IPS-20b (cell line): Measurements from ENCODE around the gene CACNA1H.
"Not testable (repeated sequence)": the region's sequence is repeated elsewhere in the genome, so short reads cannot be mapped to it uniquely, and the experiment has no call there.

Experiments
- H3K27ac ChIP-seq: one replicate; pipeline ENCODE4 v1.5.1; 2013; ENCODE audit warnings: low read length
- H3K27me3 ChIP-seq: 2 replicates; pipeline ENCODE4 v1.6.1; 2013; ENCODE audit warnings: mild to moderate bottlenecking, low read length, inconsistent platforms; ENCODE audit not compliant: insufficient read depth
- H3K36me3 ChIP-seq: 2 replicates; pipeline ENCODE4 v1.6.1; 2013; ENCODE audit warnings: low read depth, mild to moderate bottlenecking, inconsistent platforms, low read length, moderate library complexity; ENCODE audit not compliant: insufficient read depth
- H3K4me1 ChIP-seq: 2 replicates; pipeline ENCODE4 v1.6.1; 2013; ENCODE audit warnings: mild to moderate bottlenecking, control low read depth, inconsistent platforms, low read length, moderate library complexity; ENCODE audit not compliant: insufficient read depth
- H3K4me3 ChIP-seq: 2 replicates; pipeline ENCODE4 v1.5.1; 2013; ENCODE audit warnings: mild to moderate bottlenecking, low read length, inconsistent platforms
- H3K9ac ChIP-seq: 2 replicates; pipeline ENCODE4 v1.6.1; 2013; ENCODE audit warnings: low read depth, mild to moderate bottlenecking, inconsistent platforms, low read length, moderate library complexity
- H3K9me3 ChIP-seq: 2 replicates; pipeline ENCODE4 v1.6.1; 2013; ENCODE audit warnings: mild to moderate bottlenecking, low read depth, low read length, inconsistent platforms; ENCODE audit not compliant: insufficient read depth

Gene CACNA1H

GRCh38 chr16:1236659-1237058, 83.8 kb downstream of the CACNA1H start:
- H3K36me3 ChIP-seq, H3K27me3 ChIP-seq, H3K9me3 ChIP-seq, H3K9ac ChIP-seq, H3K4me3 ChIP-seq, H3K4me1 ChIP-seq, H3K27ac ChIP-seq: not testable (repeated sequence)

- H3K27ac ChIP-seq, result no peak overlapping the region
- no peak overlapping the region for H3K4me3 ChIP-seq
- H3K36me3 ChIP-seq, result no peaks in the 10 kb centered on the region
- no peaks in the 10 kb centered on the region for H3K4me1 ChIP-seq
- H3K27me3 ChIP-seq, result peaks cover 3% of the 10 kb centered on the region; the same call in 1 of the 2 replicates
- H3K9ac ChIP-seq, result no peak overlapping the region
- no peaks in the 10 kb centered on the region for H3K9me3 ChIP-seq
These were observed 85.1 kb downstream of the CACNA1H start for GRCh38 chr16:1237990-1238389.

- H3K36me3 ChIP-seq, H3K9me3 ChIP-seq, H3K9ac ChIP-seq, H3K4me1 ChIP-seq, H3K27ac ChIP-seq, H3K4me3 ChIP-seq, H3K27me3 ChIP-seq: not testable (repeated sequence)
These were observed 86.0 kb downstream of the CACNA1H start for GRCh38 chr16:1238909-1239308.

GRCh38 chr16:1239575-1239974, 86.7 kb downstream of the CACNA1H start:
- H3K9me3 ChIP-seq, H3K27ac ChIP-seq, H3K4me1 ChIP-seq, H3K27me3 ChIP-seq, H3K4me3 ChIP-seq, H3K9ac ChIP-seq, H3K36me3 ChIP-seq: not testable (repeated sequence)

- H3K36me3 ChIP-seq, H3K9me3 ChIP-seq, H3K9ac ChIP-seq, H3K4me1 ChIP-seq, H3K27me3 ChIP-seq, H3K4me3 ChIP-seq, H3K27ac ChIP-seq: not testable (repeated sequence)
These were observed 87.5 kb downstream of the CACNA1H start, which contains the start of gene TPSAB1 for GRCh38 chr16:1240436-1240835. Gene TPSAB1, plus strand, starts transcription at chr16:1240705. Its CDS starts 234 bp downstream, at chr16:1240939.

GRCh38 chr16:1241081-1241480, 88.2 kb downstream of the CACNA1H start:
- H3K27ac ChIP-seq, H3K4me1 ChIP-seq: not testable (repeated sequence)

GRCh38 chr16:1243363-1243762, 90.5 kb downstream of the CACNA1H start:
- peaks cover 21% of the 10 kb centered on the region for H3K27me3 ChIP-seq
- not testable (repeated sequence) for H3K36me3 ChIP-seq, H3K4me3 ChIP-seq, H3K9ac ChIP-seq, H3K27ac ChIP-seq, H3K4me1 ChIP-seq, H3K9me3 ChIP-seq

More at GRCh38 chr16:1241081-1241480, 88.2 kb downstream of the CACNA1H start:
- H3K27me3 ChIP-seq, H3K9me3 ChIP-seq, H3K4me3 ChIP-seq, H3K36me3 ChIP-seq, H3K9ac ChIP-seq: not testable (repeated sequence)

- not testable (repeated sequence) for H3K9ac ChIP-seq, H3K27ac ChIP-seq, H3K9me3 ChIP-seq, H3K4me3 ChIP-seq, H3K4me1 ChIP-seq, H3K36me3 ChIP-seq
- H3K27me3 ChIP-seq, result peaks cover 21% of the 10 kb centered on the region
These were observed 91.3 kb downstream of the CACNA1H start for GRCh38 chr16:1243907-1244850.

- H3K9ac ChIP-seq, result no peak overlapping the region
- H3K4me1 ChIP-seq, result no peaks in the 10 kb centered on the region
- no peak overlapping the region for H3K4me3 ChIP-seq
- no peaks in the 10 kb centered on the region for H3K9me3 ChIP-seq
- H3K27ac ChIP-seq, result no peak overlapping the region
- H3K36me3 ChIP-seq, result no peaks in the 10 kb centered on the region
- peaks cover 21% of the 10 kb centered on the region for H3K27me3 ChIP-seq
These were observed 92.0 kb downstream of the CACNA1H start for GRCh38 chr16:1244881-1245280.

- H3K4me3 ChIP-seq, result no peak overlapping the region
- H3K36me3 ChIP-seq, result no peaks in the 10 kb centered on the region
- H3K4me1 ChIP-seq, result no peaks in the 10 kb centered on the region
- H3K27me3 ChIP-seq, result peaks cover 21% of the 10 kb centered on the region
- no peaks in the 10 kb centered on the region for H3K9me3 ChIP-seq
- no peak overlapping the region for H3K9ac ChIP-seq
- no peak overlapping the region for H3K27ac ChIP-seq
These were observed 92.6 kb downstream of the CACNA1H start for GRCh38 chr16:1245452-1246020.

GRCh38 chr16:1247903-1248537, 95.1 kb downstream of the CACNA1H start:
- not testable (repeated sequence) for H3K36me3 ChIP-seq, H3K4me1 ChIP-seq, H3K9me3 ChIP-seq, H3K4me3 ChIP-seq, H3K9ac ChIP-seq, H3K27ac ChIP-seq
- H3K27me3 ChIP-seq, result peaks cover 21% of the 10 kb centered on the region
